Breast epithelium (tissue), 3 donors: Measurements from ENCODE around the gene CHPT1.

ENCODE experiments used
- POLR2A ChIP-seq: fragments of 450-650 bp; IDR thresholded peaks from one replicate; pipeline ENCODE4 v1.6.1; 2016; ENCODE audit warnings: antibody characterized with exemption, mild to moderate bottlenecking, moderate library complexity
- POLR2AphosphoS5 ChIP-seq, 3 donors: sonication (generic); formaldehyde crosslinking; IDR thresholded peaks; one replicate each; pipeline ENCODE4 v1.6.1; 2017; ENCODE audit warnings: antibody characterized with exemption in 3 of 3
- TF ChIP-seq, protein P1 (sequence below), 3 donors: fragments of 450-650 bp; IDR thresholded peaks; one replicate each; pipeline ENCODE4 v1.5.1; 2016 to 2017; ENCODE audit warnings: antibody characterized with exemption in 3 of 3, mild to moderate bottlenecking in 3 of 3, moderate library complexity in 3 of 3

DNA sequence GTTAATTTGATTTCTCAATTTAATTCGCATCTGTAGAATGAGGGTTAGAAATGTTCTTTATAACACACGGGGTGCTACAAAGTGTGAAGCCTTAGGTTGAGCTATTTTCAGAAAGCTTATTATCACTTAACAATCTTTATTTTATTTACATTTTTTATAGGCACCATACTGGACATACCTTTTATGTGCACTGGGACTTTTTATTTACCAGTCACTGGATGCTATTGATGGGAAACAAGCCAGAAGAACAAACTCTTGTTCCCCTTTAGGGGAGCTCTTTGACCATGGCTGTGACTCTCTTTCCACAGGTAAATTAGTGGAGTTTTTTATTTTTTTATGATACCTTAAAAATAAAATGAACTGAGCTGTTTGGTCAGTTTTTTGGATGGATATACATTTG, 16.5 kb downstream of the CHPT1 start:
- TF ChIP-seq, protein P1, sequence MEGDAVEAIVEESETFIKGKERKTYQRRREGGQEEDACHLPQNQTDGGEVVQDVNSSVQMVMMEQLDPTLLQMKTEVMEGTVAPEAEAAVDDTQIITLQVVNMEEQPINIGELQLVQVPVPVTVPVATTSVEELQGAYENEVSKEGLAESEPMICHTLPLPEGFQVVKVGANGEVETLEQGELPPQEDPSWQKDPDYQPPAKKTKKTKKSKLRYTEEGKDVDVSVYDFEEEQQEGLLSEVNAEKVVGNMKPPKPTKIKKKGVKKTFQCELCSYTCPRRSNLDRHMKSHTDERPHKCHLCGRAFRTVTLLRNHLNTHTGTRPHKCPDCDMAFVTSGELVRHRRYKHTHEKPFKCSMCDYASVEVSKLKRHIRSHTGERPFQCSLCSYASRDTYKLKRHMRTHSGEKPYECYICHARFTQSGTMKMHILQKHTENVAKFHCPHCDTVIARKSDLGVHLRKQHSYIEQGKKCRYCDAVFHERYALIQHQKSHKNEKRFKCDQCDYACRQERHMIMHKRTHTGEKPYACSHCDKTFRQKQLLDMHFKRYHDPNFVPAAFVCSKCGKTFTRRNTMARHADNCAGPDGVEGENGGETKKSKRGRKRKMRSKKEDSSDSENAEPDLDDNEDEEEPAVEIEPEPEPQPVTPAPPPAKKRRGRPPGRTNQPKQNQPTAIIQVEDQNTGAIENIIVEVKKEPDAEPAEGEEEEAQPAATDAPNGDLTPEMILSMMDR (IDR thresholded peaks at IDR 0.05): no peak
- TF ChIP-seq POLR2A (no peak), POLR2AphosphoS5 (IDR thresholded peaks at IDR 0.05) (no peak)
